ENCODE results near the gene RAD21L1.

The RAD21L1 gene

DNA sequence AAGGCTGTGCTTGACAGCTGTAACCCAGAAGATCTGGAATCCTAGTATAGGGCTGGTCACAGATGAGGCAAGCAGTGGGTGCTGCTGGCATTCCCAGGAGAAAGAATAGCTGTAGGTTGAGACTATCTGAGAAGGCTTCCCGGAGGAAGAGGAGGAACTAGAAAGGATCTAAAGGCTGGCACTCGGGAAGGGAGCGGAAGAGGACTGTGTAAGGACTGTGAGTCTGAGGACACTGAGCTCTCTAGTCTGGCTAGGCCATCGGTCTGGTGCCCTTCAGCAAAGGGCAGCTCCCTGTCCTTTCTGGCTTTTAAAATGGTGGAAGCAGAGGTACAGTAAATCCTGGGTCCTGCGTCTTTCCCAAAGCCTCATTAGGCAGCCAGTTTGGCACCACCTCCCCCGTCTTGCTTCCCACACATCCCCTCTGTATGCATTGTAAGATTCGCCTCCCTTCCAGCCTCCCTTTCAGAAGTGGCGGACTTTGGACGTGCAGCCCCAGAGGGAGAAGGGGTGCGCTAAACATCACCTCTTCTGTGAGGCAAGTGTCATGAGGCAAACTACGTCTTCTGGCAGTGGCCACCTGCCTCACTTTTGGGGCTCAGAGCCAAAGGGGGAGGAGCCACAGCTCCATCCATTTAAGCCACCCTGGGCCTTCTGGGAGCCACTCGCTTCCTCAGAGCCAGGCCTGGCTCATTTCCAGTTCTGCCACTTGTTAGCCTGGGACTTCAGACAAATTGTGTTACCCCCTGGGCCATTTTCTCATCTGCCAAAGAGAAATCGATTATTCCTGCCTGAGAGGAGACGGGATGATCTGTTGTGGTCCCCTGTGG, 48.9 kb downstream of the RAD21L1 start:
- TF ChIP-seq, protein P1, sequence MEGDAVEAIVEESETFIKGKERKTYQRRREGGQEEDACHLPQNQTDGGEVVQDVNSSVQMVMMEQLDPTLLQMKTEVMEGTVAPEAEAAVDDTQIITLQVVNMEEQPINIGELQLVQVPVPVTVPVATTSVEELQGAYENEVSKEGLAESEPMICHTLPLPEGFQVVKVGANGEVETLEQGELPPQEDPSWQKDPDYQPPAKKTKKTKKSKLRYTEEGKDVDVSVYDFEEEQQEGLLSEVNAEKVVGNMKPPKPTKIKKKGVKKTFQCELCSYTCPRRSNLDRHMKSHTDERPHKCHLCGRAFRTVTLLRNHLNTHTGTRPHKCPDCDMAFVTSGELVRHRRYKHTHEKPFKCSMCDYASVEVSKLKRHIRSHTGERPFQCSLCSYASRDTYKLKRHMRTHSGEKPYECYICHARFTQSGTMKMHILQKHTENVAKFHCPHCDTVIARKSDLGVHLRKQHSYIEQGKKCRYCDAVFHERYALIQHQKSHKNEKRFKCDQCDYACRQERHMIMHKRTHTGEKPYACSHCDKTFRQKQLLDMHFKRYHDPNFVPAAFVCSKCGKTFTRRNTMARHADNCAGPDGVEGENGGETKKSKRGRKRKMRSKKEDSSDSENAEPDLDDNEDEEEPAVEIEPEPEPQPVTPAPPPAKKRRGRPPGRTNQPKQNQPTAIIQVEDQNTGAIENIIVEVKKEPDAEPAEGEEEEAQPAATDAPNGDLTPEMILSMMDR (IDR thresholded peaks at IDR 0.05; ENCODE audit: low read depth, low read length): no peak
- DNase-seq (ENCODE audit: extremely low read depth, low read depth): no peak

DNA sequence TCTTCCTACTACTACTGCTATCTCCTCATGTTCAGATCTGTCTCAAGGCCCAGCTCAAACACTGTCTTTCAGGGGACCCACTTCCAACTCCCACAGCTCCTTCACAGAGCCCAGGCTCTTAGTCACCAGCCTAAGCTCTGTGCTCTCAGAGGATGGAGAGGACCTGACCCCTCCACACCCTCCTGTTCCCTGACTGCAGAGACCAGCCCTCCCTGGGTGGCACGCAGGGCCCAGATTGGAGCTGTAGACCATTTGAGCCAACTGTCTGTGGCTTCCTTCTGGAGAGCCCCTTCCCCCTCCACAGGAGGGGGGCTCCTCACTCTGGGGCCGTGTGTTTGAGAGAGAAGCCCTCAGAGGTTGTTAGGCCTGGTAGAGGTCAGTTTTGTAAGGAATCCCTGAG, 50.1 kb downstream of the RAD21L1 start:
- no peak for DNase-seq (ENCODE audit: extremely low read depth, low read depth)

DNA sequence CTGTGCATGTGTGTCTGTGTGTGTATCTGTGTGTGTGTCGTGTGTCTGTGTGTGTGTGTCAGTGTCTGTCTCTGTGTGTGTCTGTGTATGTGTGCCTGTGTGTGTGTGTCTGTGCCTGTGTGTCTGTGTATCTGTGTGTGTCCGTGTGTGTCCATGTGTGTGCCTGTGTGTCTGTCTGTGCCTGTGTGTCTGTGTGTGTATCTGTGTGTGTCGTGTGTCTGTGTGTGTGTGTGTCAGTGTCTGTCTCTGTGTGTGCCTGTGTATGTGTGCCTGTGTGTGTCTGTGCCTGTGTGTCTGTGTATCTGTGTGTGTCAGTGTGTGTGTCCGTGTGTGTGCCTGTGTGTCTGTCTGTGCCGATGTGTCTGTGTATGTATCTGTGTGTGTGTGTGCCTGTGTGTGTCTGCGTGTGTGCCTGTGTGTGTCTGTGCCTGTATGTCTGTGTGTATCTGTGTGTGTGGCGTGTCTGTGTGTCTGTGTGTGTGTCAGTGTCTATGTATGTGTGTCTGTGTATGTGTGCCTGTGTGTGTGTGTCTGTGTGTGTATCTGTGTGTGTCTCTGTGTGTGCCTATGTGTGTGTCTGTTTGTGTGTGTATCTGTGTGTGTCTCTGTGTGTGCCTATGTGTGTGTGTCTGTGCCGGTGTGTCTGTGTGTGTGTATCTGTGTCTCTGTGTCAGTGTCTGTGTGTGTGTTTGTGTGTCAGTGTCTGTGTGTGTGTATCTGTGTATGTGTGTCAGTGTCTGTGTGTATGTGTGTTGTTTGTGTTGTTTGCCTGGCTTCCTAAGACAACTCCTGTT, 51.9 kb downstream of the RAD21L1 start:
- no peak for DNase-seq (ENCODE audit: extremely low read depth, low read depth)
- TF ChIP-seq, protein P1 (IDR thresholded peaks at IDR 0.05; ENCODE audit: low read depth, low read length): no peak

More for the DNA sequence above, 50.1 kb downstream of the RAD21L1 start:
- TF ChIP-seq, protein P1 (IDR thresholded peaks at IDR 0.05; ENCODE audit: low read depth, low read length): no peak

DNA sequence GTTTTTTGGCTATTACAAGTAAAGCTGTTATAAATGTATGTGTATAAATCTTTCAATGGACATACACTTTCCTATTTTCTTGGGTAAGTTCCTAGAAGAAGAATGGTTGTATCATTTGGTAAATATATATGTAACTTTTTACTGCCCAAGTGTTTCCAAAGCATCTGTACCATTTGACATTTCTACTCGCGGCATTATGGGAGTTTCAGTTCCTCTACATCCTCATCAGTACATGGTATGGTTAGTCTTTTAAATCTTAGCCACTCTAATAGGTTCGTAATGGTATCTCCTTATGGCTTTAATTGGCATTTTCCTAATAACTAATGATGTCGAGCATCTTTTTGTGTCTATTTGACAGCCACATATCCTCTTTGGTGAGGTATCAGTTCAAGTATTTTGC, 53.1 kb downstream of the RAD21L1 start:
- no peak for DNase-seq (ENCODE audit: extremely low read depth, low read depth)
- TF ChIP-seq, protein P1 (IDR thresholded peaks at IDR 0.05; ENCODE audit: low read depth, low read length): no peak

DNA sequence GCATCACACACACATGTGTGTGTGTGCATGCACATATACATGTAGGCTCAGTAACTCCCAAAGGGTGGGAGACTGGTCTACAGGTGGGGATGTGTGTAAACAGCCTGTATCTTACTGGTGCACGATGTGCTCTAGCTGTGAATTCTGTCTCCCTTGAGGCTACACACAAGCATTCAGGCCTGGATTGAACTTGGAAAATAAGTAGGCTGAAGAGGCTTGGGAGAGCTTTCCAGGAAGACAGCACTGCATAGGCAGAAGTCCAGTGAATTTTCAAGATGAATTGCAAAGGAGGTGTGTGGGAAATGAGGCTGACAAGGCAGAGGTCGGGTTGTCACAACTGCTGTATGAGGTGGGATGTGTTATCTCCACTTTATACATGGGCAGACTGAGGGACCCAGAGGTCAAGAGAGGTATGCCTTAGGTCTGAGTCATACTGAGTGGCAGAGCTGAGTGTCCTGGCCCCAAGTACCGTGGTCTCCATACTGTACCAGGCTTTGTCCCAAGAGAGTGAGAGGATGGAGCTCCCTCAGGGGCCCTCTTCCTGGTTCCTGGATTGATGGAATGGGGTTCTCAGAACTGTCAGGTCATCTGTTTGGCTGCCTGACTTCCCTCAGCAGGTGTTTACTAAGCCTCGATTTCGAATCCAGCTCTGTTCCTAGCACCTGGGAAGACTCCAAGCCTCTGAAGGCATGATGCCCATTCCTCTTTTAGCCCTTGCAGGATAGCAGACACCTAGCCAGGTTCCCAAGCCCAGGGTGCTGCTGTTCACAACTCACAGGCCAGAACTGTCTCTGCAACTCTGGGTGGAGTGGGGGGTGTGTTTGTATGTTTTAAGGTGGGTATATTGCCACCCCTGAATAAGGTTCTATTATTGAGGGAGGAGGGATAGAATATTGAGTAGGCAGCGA, 54.6 kb downstream of the RAD21L1 start:
- TF ChIP-seq, protein P1 (IDR thresholded peaks at IDR 0.05; ENCODE audit: low read depth, low read length): no peak
- DNase-seq (ENCODE audit: extremely low read depth, low read depth): no peak

DNA sequence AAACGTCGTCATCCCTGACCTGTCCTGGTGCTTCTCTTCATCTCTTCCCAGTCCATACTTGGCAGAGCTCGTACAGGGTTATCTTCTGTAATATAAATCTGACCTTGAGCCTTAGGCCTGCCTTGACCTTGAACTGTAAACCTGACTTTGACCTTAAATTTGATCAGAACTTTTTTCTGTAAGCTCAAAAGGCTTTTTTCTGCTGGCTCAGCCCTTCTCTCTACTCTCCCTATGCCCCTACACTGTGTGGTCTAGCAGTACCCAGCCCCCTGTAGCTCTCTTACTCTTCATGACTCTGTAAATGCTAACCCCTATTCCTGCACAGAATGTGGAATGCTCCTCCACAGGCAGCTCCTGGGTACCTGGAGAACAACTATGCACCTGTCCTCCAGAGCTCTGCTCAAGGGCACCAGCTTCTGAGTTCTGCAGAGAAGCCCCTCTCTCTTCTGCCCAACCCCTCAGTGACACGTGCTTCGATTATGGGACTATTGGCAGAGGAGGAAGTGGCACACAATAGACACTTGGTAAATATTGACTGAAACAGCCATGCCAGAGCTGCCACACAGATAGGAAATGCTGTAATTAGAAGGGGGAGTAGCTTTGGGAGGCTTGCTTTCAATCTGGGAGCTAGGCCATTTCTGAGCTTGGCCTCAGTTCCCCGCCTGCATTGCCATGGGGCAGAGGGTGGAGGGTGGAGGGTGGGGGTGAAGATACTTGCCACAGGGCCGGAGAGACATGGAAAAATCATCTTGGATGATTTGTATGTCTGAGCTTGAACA, 55.6 kb downstream of the RAD21L1 start:
- TF ChIP-seq, protein P1 (IDR thresholded peaks at IDR 0.05; ENCODE audit: low read depth, low read length): no peak
- no peak for DNase-seq (ENCODE audit: extremely low read depth, low read depth)

All from AG09319 (cell line).